Activated naive CD8-positive, alpha-beta T cell (primary cell): ENCODE data around the gene NPDC1.

Experiments
- H3K27ac Mint-ChIP-seq: one replicate; pipeline ENCODE4 v1.8.0; 2021; ENCODE audit warnings: mixed read lengths
- H3K27me3 Mint-ChIP-seq: one replicate; pipeline ENCODE4 v1.8.0; 2021; ENCODE audit warnings: mixed read lengths
- H3K36me3 Mint-ChIP-seq: one replicate; pipeline ENCODE4 v1.8.0; 2021; ENCODE audit warnings: mixed read lengths
- H3K4me1 Mint-ChIP-seq: one replicate; pipeline ENCODE4 v1.8.0; 2021; ENCODE audit warnings: low read depth, mixed read lengths
- H3K4me3 Mint-ChIP-seq: one replicate; pipeline ENCODE4 v1.8.0; 2021; ENCODE audit warnings: mild to moderate bottlenecking, mixed read lengths
- H3K9me3 Mint-ChIP-seq: one replicate; pipeline ENCODE4 v1.8.0; 2021; ENCODE audit warnings: low read depth, mixed read lengths

NPDC1 gene

GRCh38 chr9:137019891-137020683 is 25.9 kb downstream of the NPDC1 start:
- Mint-ChIP-seq H3K27ac (no peak overlapping the region), H3K36me3 (no peaks in the 10 kb centered on the region)

GRCh38 chr9:137018761-137019559 is 27.0 kb downstream of the NPDC1 start:
- H3K9me3 Mint-ChIP-seq: no peaks in the 10 kb centered on the region
- H3K4me1 Mint-ChIP-seq: no peaks in the 10 kb centered on the region
- no peak overlapping the region for H3K4me3 Mint-ChIP-seq
- no peaks in the 10 kb centered on the region for H3K36me3 Mint-ChIP-seq
- H3K27ac Mint-ChIP-seq: no peak overlapping the region
- no peaks in the 10 kb centered on the region for H3K27me3 Mint-ChIP-seq

More at GRCh38 chr9:137019891-137020683, 25.9 kb downstream of the NPDC1 start:
- no peaks in the 10 kb centered on the region for H3K4me1 Mint-ChIP-seq
- no peak overlapping the region for H3K4me3 Mint-ChIP-seq
- H3K27me3 Mint-ChIP-seq: no peaks in the 10 kb centered on the region
- no peaks in the 10 kb centered on the region for H3K9me3 Mint-ChIP-seq

GRCh38 chr9:137017791-137018497 is 28.0 kb downstream of the NPDC1 start:
- Mint-ChIP-seq H3K4me1 (no peaks in the 10 kb centered on the region), H3K27ac (no peak overlapping the region), H3K4me3 (no peak overlapping the region), H3K27me3 (no peaks in the 10 kb centered on the region), H3K9me3 (no peaks in the 10 kb centered on the region), H3K36me3 (no peaks in the 10 kb centered on the region)

GRCh38 chr9:137017071-137017470 is 28.9 kb downstream of the NPDC1 start:
- H3K4me1 Mint-ChIP-seq: no peaks in the 10 kb centered on the region
- H3K36me3 Mint-ChIP-seq: no peaks in the 10 kb centered on the region
- H3K4me3 Mint-ChIP-seq: no peak overlapping the region
- H3K27ac Mint-ChIP-seq: no peak overlapping the region
- H3K27me3 Mint-ChIP-seq: no peaks in the 10 kb centered on the region
- no peaks in the 10 kb centered on the region for H3K9me3 Mint-ChIP-seq

GRCh38 chr9:137016436-137016835 is 29.5 kb downstream of the NPDC1 start:
- Mint-ChIP-seq H3K9me3 (no peaks in the 10 kb centered on the region), H3K27ac (no peak overlapping the region), H3K4me3 (no peak overlapping the region), H3K36me3 (no peaks in the 10 kb centered on the region), H3K4me1 (no peaks in the 10 kb centered on the region), H3K27me3 (no peaks in the 10 kb centered on the region)

GRCh38 chr9:137015976-137016375 is 30.0 kb downstream of the NPDC1 start:
- Mint-ChIP-seq H3K4me3 (no peak overlapping the region), H3K27ac (no peak overlapping the region), H3K36me3 (no peaks in the 10 kb centered on the region), H3K4me1 (no peaks in the 10 kb centered on the region), H3K27me3 (no peaks in the 10 kb centered on the region), H3K9me3 (no peaks in the 10 kb centered on the region)

- H3K27ac Mint-ChIP-seq: no peak overlapping the region
- no peaks in the 10 kb centered on the region for H3K27me3 Mint-ChIP-seq
- no peaks in the 10 kb centered on the region for H3K4me1 Mint-ChIP-seq
- H3K9me3 Mint-ChIP-seq: no peaks in the 10 kb centered on the region
- no peak overlapping the region for H3K4me3 Mint-ChIP-seq
- H3K36me3 Mint-ChIP-seq: no peaks in the 10 kb centered on the region
Measured at GRCh38 chr9:137015540-137015930, 30.4 kb downstream of the NPDC1 start.

- Mint-ChIP-seq H3K4me3 (no peak overlapping the region), H3K4me1 (no peaks in the 10 kb centered on the region), H3K36me3 (no peaks in the 10 kb centered on the region), H3K9me3 (no peaks in the 10 kb centered on the region), H3K27me3 (no peaks in the 10 kb centered on the region), H3K27ac (no peak overlapping the region)
Measured at GRCh38 chr9:137014776-137015539, 31.0 kb downstream of the NPDC1 start.

GRCh38 chr9:137014166-137014565 is 31.8 kb downstream of the NPDC1 start:
- Mint-ChIP-seq H3K4me3 (no peak overlapping the region), H3K4me1 (no peaks in the 10 kb centered on the region), H3K27me3 (no peaks in the 10 kb centered on the region), H3K27ac (no peak overlapping the region), H3K36me3 (no peaks in the 10 kb centered on the region), H3K9me3 (no peaks in the 10 kb centered on the region)

GRCh38 chr9:137013571-137013940 is 32.4 kb downstream of the NPDC1 start:
- Mint-ChIP-seq H3K36me3 (no peaks in the 10 kb centered on the region), H3K27ac (no peak overlapping the region), H3K9me3 (no peaks in the 10 kb centered on the region), H3K4me3 (no peak overlapping the region), H3K27me3 (no peaks in the 10 kb centered on the region), H3K4me1 (no peaks in the 10 kb centered on the region)

- Mint-ChIP-seq H3K36me3 (no peaks in the 10 kb centered on the region), H3K4me1 (no peaks in the 10 kb centered on the region), H3K9me3 (no peaks in the 10 kb centered on the region), H3K27me3 (no peaks in the 10 kb centered on the region), H3K27ac (no peak overlapping the region), H3K4me3 (no peak overlapping the region)
Measured at GRCh38 chr9:137012694-137013570, 33.0 kb downstream of the NPDC1 start.

- H3K9me3 Mint-ChIP-seq: no peaks in the 10 kb centered on the region
- no peaks in the 10 kb centered on the region for H3K27me3 Mint-ChIP-seq
- no peak overlapping the region for H3K27ac Mint-ChIP-seq
- H3K4me1 Mint-ChIP-seq: no peaks in the 10 kb centered on the region
- no peak overlapping the region for H3K4me3 Mint-ChIP-seq
- H3K36me3 Mint-ChIP-seq: no peaks in the 10 kb centered on the region
Measured at GRCh38 chr9:137011907-137012675, 33.9 kb downstream of the NPDC1 start.

GRCh38 chr9:137011156-137011555 is 34.8 kb downstream of the NPDC1 start:
- no peak overlapping the region for H3K4me3 Mint-ChIP-seq
- no peak overlapping the region for H3K27ac Mint-ChIP-seq
- no peaks in the 10 kb centered on the region for H3K36me3 Mint-ChIP-seq
- peaks cover 2% of the 10 kb centered on the region for H3K4me1 Mint-ChIP-seq
- H3K9me3 Mint-ChIP-seq: no peaks in the 10 kb centered on the region
- H3K27me3 Mint-ChIP-seq: no peaks in the 10 kb centered on the region
